HG03439 (cell line): ENCODE results near the gene NOS1.

Experiments used
- ATAC-seq: cut with Tn5 transposase; IDR thresholded peaks from one replicate; pipeline ENCODE4 v1.9.1; 2021; ENCODE audit warnings: mild to moderate bottlenecking, moderate library complexity; ENCODE audit not compliant: unreplicated experiment

Gene NOS1

GRCh38 chr12:117365049-117365616, 3.7 kb upstream of the NOS1 start:
- no peak for ATAC-seq

- ATAC-seq: no peak
These were observed 2.6 kb upstream of the NOS1 start for GRCh38 chr12:117363953-117364486.

- no peak for ATAC-seq
These were observed 1.7 kb upstream of the NOS1 start for GRCh38 chr12:117363056-117363662.

- no peak for ATAC-seq
These were observed 965 bp upstream of the NOS1 start for GRCh38 chr12:117362391-117362790.

GRCh38 chr12:117361905-117362304, 479 bp upstream of the NOS1 start:
- ATAC-seq: no peak

- no peak for ATAC-seq
These were observed 677 bp downstream of the NOS1 start for GRCh38 chr12:117360551-117361346.

- no peak for ATAC-seq
These were observed 1.2 kb downstream of the NOS1 start for GRCh38 chr12:117360222-117360550.

GRCh38 chr12:117359029-117359845, 2.2 kb downstream of the NOS1 start:
- ATAC-seq: no peak

GRCh38 chr12:117356048-117356447, 5.4 kb downstream of the NOS1 start:
- ATAC-seq: no peak

- no peak for ATAC-seq
These were observed 8.5 kb downstream of the NOS1 start for GRCh38 chr12:117352883-117353282.

GRCh38 chr12:117352206-117352605, 9.2 kb downstream of the NOS1 start:
- ATAC-seq: no peak

- no peak for ATAC-seq
These were observed 11.3 kb downstream of the NOS1 start for GRCh38 chr12:117350140-117350539.

- ATAC-seq: no peak
These were observed 13.8 kb downstream of the NOS1 start for GRCh38 chr12:117347588-117347987.

GRCh38 chr12:117344716-117345115, 16.7 kb downstream of the NOS1 start:
- no peak for ATAC-seq

- ATAC-seq: no peak
These were observed 17.6 kb downstream of the NOS1 start for GRCh38 chr12:117343849-117344248.

- no peak for ATAC-seq
These were observed 18.1 kb downstream of the NOS1 start for GRCh38 chr12:117343296-117343695.

- ATAC-seq: no peak
These were observed 18.7 kb downstream of the NOS1 start for GRCh38 chr12:117342682-117343081.

- no peak for ATAC-seq
These were observed 19.2 kb downstream of the NOS1 start for GRCh38 chr12:117342247-117342646.

GRCh38 chr12:117339104-117339503, 22.3 kb downstream of the NOS1 start:
- ATAC-seq: no peak

- ATAC-seq: no peak
These were observed 26.4 kb downstream of the NOS1 start for GRCh38 chr12:117334855-117335587.

GRCh38 chr12:117334051-117334450, 27.4 kb downstream of the NOS1 start:
- ATAC-seq: no peak
